Fibroblast of pulmonary artery (primary cell): ENCODE measurements around the gene NRP1.

Experiments used
- DNase-seq: peaks from one replicate; pipeline ENCODE4 v3.0.0-alpha.2; 2010; ENCODE audit warnings: low read depth
- H3K4me3 ChIP-seq: replicated peaks from 2 replicates; pipeline ENCODE4 v1.5.1; 2011; ENCODE audit warnings: low read depth, mild to moderate bottlenecking, control low read depth, low read length, moderate library complexity
- TF ChIP-seq, protein P1 (sequence below): IDR thresholded peaks from 2 replicates; pipeline ENCODE4 v1.5.1; 2011; ENCODE audit warnings: mild to moderate bottlenecking, control low read depth, low read length, inconsistent platforms; ENCODE audit errors: missing control alignments

Gene NRP1

DNA sequence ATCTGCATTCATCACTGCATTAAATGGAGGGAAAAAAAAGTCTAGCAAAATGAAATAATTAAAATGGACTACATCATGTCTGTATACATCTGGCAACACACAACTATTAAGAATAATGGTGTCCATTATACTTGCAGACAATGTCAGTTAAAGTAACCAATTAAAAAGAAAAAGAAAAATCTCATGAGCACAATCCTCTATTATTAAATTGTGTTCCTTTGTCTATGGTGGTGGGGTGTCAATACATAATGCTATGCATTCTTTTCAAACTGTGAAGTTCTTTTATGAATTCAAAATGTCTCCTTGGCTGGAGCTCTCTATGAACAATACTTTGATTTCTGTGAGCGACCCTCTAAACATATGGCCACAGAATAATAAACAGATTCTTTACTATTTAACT, 63.5 kb downstream of the NRP1 start:
- TF ChIP-seq, protein P1, sequence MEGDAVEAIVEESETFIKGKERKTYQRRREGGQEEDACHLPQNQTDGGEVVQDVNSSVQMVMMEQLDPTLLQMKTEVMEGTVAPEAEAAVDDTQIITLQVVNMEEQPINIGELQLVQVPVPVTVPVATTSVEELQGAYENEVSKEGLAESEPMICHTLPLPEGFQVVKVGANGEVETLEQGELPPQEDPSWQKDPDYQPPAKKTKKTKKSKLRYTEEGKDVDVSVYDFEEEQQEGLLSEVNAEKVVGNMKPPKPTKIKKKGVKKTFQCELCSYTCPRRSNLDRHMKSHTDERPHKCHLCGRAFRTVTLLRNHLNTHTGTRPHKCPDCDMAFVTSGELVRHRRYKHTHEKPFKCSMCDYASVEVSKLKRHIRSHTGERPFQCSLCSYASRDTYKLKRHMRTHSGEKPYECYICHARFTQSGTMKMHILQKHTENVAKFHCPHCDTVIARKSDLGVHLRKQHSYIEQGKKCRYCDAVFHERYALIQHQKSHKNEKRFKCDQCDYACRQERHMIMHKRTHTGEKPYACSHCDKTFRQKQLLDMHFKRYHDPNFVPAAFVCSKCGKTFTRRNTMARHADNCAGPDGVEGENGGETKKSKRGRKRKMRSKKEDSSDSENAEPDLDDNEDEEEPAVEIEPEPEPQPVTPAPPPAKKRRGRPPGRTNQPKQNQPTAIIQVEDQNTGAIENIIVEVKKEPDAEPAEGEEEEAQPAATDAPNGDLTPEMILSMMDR: no peak
- no peak for DNase-seq
- no peak overlapping the region for H3K4me3 ChIP-seq

DNA sequence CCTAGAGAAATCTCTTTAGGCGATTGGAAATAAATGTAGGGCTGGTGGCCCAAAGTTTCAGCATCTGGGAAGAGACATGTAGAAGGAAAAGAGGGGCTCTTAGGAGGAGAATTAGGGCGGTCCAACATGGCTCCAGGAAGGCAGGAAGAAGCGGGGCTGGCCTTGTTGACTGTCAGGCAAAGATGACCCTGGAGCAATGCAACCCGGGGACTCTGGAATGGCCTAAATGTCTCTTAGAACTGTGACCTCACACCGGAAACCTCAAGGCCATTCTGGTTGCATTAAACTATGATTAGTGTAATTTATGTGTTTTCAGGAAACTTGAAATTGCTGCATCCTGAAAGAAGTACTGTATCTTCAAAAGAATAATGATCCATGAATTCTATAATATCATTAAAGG, 66.8 kb downstream of the NRP1 start:
- H3K4me3 ChIP-seq: no peak overlapping the region
- no peak for DNase-seq
- TF ChIP-seq, protein P1: no peak

DNA sequence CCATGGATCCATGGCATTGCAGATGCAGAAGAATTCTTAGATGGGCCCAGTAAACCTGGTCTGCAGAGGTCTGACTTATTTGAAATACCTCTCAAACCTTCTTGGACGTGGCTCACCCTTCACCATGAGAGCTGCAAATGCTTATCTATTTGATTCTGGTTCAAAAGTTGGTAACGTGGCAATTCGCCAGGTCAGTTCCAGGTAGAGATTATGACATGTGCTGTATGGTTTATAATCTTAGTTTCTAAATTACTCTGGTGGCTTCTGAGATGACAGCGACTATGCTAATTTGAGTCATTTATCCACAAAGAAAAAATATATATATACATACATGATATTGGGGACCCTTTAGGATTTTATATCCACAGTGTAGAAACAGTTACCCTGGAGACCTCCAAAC, 68.8 kb downstream of the NRP1 start:
- H3K4me3 ChIP-seq: no peak overlapping the region
- DNase-seq: no peak
- TF ChIP-seq, protein P1: no peak

DNA sequence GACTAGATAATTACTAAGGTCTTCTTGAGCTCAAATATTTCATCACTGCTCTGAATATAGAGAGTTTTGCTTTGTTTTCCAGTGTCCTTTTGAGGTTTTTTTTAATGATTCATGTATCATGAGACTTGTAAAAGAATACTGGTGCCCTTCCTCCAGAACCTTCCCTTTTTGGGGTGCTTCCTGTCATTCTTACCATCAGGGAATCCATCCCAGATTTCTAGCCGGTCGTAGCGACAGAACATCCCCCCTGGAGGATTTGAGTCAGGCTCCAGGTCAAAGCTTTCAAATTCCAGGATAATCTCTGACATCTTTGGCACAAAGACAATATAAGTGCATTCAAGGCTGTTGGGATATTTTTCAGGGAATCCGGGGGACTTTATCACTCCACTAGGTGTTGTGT, 71.0 kb downstream of the NRP1 start:
- no peak overlapping the region for H3K4me3 ChIP-seq
- TF ChIP-seq, protein P1: no peak
- peak; percentile 62 for DNase-seq

GRCh38 chr10:33262871-33263270, 71.6 kb downstream of the NRP1 start:
- no peak for DNase-seq
- no peak overlapping the region for H3K4me3 ChIP-seq
- TF ChIP-seq, protein P1: no peak

GRCh38 chr10:33260403-33261149, 73.9 kb downstream of the NRP1 start:
- TF ChIP-seq, protein P1: no peak
- DNase-seq: no peak
- no peak overlapping the region for H3K4me3 ChIP-seq

DNA sequence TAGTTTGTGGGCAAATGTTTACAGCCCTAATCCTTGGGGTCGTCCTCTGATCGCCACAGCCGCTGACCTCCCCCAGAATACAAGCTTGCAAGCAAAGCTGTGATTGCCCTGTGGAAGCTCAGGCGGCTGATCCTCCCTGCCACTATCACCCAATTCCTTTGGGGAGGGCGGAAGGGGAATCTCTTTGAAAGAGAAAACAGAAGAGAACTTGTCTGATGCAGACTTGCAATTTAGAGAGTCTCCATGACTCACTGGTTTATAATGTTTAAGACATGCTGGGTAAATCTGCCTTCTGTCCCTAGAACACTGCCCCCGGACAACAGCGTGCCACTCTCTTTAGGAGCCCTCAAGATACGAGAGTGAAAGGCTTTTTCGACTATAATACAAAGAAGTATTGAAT, 75.5 kb downstream of the NRP1 start:
- no peak overlapping the region for H3K4me3 ChIP-seq
- TF ChIP-seq, protein P1: no peak
- peak; percentile 48 for DNase-seq
